Right lobe of liver (tissue), 6 donors: ENCODE data around the gene BEST4. TPM values are rescaled to one million over a fixed set of nuclear protein-coding genes. Genes with fewer than 3 reads are reported as not detected.
"Not testable (repeated sequence)": the region's sequence is repeated elsewhere in the genome, so short reads cannot be mapped to it uniquely, and the experiment has no call there.

Source experiments
- ATAC-seq, 4 donors: fragments of 200-7000 bp; cut with Tn5 transposase; one replicate each; pipeline ENCODE4 v1.9.1; 2020; ENCODE audit warnings: mild to moderate bottlenecking in 4 of 4, moderate library complexity in 4 of 4
- DNase-seq, 3 donors: peaks; one replicate each; pipeline ENCODE4 v3.0.0-alpha.2; 2020
- H3K27ac ChIP-seq, 3 donors: fragments of 200-600 bp; one replicate each; pipeline ENCODE4 v1.8.0; 2022
- H3K27me3 ChIP-seq, 2 donors: fragments of 200-600 bp; one replicate each; pipeline ENCODE4 v1.8.0; 2022
- H3K36me3 ChIP-seq, 4 donors: fragments of 200-600 bp; sonication (generic) in 1 of 4; one replicate each; pipeline versions ENCODE4 v1.5.1 to v1.8.0; 2017 to 2022; ENCODE audit warnings: control low read depth in 1 of 4
- H3K4me1 ChIP-seq, 4 donors: fragments of 200-600 bp; sonication (generic) in 1 of 4; one replicate each; pipeline versions ENCODE4 v1.5.1 to v1.8.0; 2017 to 2022; ENCODE audit warnings: control low read depth in 1 of 4
- H3K4me3 ChIP-seq, 3 donors: fragments of 200-600 bp; one replicate each; pipeline ENCODE4 v1.8.0; 2022
- H3K9me3 ChIP-seq, 4 donors: fragments of 200-600 bp; sonication (generic) in 1 of 4; one replicate each; pipeline versions ENCODE4 v1.5.1 to v1.8.0; 2017 to 2022; ENCODE audit warnings: control low read depth in 1 of 4
- CTCF ChIP-seq, 4 donors: fragments of 200-600 bp in 3 of 4; fragments of 450-650 bp in 1 of 4; IDR thresholded peaks; one replicate each; pipeline versions ENCODE4 v1.5.1 to v1.8.0; 2016 to 2022; ENCODE audit warnings: antibody characterized with exemption in 4 of 4, mild to moderate bottlenecking in 2 of 4
- POLR2A ChIP-seq: fragments of 450-650 bp; IDR thresholded peaks from one replicate; pipeline ENCODE4 v1.6.1; 2017; ENCODE audit warnings: antibody characterized with exemption, mild to moderate bottlenecking
- WGBS: methylation state at CpG from one replicate; pipeline ENCODE4 v1.1.6; 2018; ENCODE audit warnings: low coverage, low lambda C conversion rate; ENCODE audit not compliant: insufficient coverage; ENCODE audit errors: missing lambda C conversion rate; 5-methylcytosine and 5-hydroxymethylcytosine counted together
- intact Hi-C, 2 donors: fragments of 100-400 bp; cut with DNase I; formaldehyde crosslinking; loops; one replicate each; pipeline versions ENCODE4 v1.11.2 to v1.14.1; 2022
- total RNA-seq, 6 experiments: library from RNA; depleted of rRNA in 2 of 6; stranded (reverse); fragments of >200 nt in 2 of 6; fragmentation: NEBNext Ultra II Directional in 3 of 6; extraction: Animal tissue kit (Norgen Biotek cat#: 25700) in 3 of 6; gene quantifications; one replicate each; pipeline versions ENCODE4 v1.1.0 to v1.2.4, GENCODE V29; 2016 to 2023
- donor health status: DM: no; HTN: yes; CAD: no.
- donor health status: DM: no; HTN: no; CAD: no.
- donor health status: DM: no; HTN: no; CAD: no.
- donor health status: DM: no; HTN: yes; CAD: no.
- donor health status: DM: no; HTN: yes; CAD: no.

Gene BEST4
- total RNA-seq, 6 experiments from 2014 or later, result 0.13 to 0.32 TPM; not detected in 4

GRCh38 chr1:44798481-44799365, 10.8 kb upstream of the BEST4 start:
- WGBS, result 80% methylated on average over 8 of the region's 10 CpGs
- no peaks in the 10 kb centered on the region for H3K9me3 ChIP-seq
- peaks cover 0 to 10% (median 1%) of the 10 kb centered on the region in 4 donors for H3K4me1 ChIP-seq
- H3K4me3 ChIP-seq, result no peak overlapping the region
- TF ChIP-seq POLR2A (no peak), CTCF (IDR thresholded peaks at IDR 0.05) (no peak)
- H3K27ac ChIP-seq, result peak overlapping the region in 2 of 3 donors; percentile 80 to 87
- peaks cover 0 to 6% (median 0%) of the 10 kb centered on the region in 4 donors for H3K36me3 ChIP-seq
- H3K27me3 ChIP-seq, result no peaks in the 10 kb centered on the region
- intact Hi-C loops, result no loop called here
- ATAC-seq (no peak), DNase-seq (peak in 1 of 3 donors; percentile 50)

GRCh38 chr1:44797886-44798285, 9.9 kb upstream of the BEST4 start:
- 76% methylated on average over 8 of the region's 8 CpGs for WGBS
- intact Hi-C loops, H3K9me3 ChIP-seq, H3K27me3 ChIP-seq, H3K4me3 ChIP-seq, DNase-seq, ATAC-seq, H3K27ac ChIP-seq, H3K36me3 ChIP-seq, H3K4me1 ChIP-seq: not testable (repeated sequence)

- no peaks in the 10 kb centered on the region for H3K4me1 ChIP-seq
- no peak overlapping the region for H3K27ac ChIP-seq
- H3K9me3 ChIP-seq, result no peaks in the 10 kb centered on the region
- no peak overlapping the region for H3K4me3 ChIP-seq
- no peak for DNase-seq
- intact Hi-C loops, result loop anchor here in 1 of 2 donors (5.0 kb wide), 1 partner anchor 34 kb away; no protein-coding TSS in a partner anchor
- WGBS, result 66% methylated on average over 3 of the region's 9 CpGs
- no peaks in the 10 kb centered on the region for H3K36me3 ChIP-seq
- peak in 2 of 4 donors; percentile 6 for ATAC-seq
- no peaks in the 10 kb centered on the region for H3K27me3 ChIP-seq
- TF ChIP-seq POLR2A, result no peak
Measured at GRCh38 chr1:44792736-44793502, 4.9 kb upstream of the BEST4 start.

- Histone ChIP-seq H3K4me3 (no peak overlapping the region), H3K9me3 (no peaks in the 10 kb centered on the region), H3K27ac (no peak overlapping the region), H3K4me1 (peaks cover 0 to 4% (median 0%) of the 10 kb centered on the region in 4 donors), H3K27me3 (no peaks in the 10 kb centered on the region), H3K36me3 (no peaks in the 10 kb centered on the region)
- 66% methylated on average over 3 of the region's 7 CpGs for WGBS
- intact Hi-C loops, result loop anchor here in 1 of 2 donors (5.0 kb wide), 1 partner anchor 36 kb away; no protein-coding TSS in a partner anchor
- no peak for ATAC-seq
- no peak for DNase-seq
- TF ChIP-seq POLR2A (no peak), CTCF (IDR thresholded peaks at IDR 0.05) (no peak)
Measured at GRCh38 chr1:44790968-44791801, 3.2 kb upstream of the BEST4 start.

GRCh38 chr1:44787506-44787905, 464 bp downstream of the BEST4 start:
- H3K9me3 ChIP-seq, result no peaks in the 10 kb centered on the region
- no peaks in the 10 kb centered on the region for H3K36me3 ChIP-seq
- peaks cover 0 to 20% (median 0%) of the 10 kb centered on the region in 4 donors for H3K4me1 ChIP-seq
- DNase-seq, result no peak
- WGBS, result no CpG with 5 or more reads among the region's 10 CpGs
- intact Hi-C loops, result loop anchor here in 1 of 2 donors (10.0 kb wide), 1 partner anchor 47 kb away; no protein-coding TSS in a partner anchor
- H3K4me3 ChIP-seq, result no peak overlapping the region
- ATAC-seq, result no peak
- no peaks in the 10 kb centered on the region for H3K27me3 ChIP-seq
- H3K27ac ChIP-seq, result no peak overlapping the region
- TF ChIP-seq POLR2A (no peak), CTCF (IDR thresholded peaks at IDR 0.05) (no peak)
